GM19025 (cell line): Measurements from ENCODE around the gene THSD7B.
"Not testable (repeated sequence)": the region's sequence is repeated elsewhere in the genome, so short reads cannot be mapped to it uniquely, and the experiment has no call there.

Experiments
- ATAC-seq: cut with Tn5 transposase; IDR thresholded peaks from one replicate; pipeline ENCODE4 v1.9.1; 2021; ENCODE audit warnings: mild to moderate bottlenecking, low read depth, moderate library complexity; ENCODE audit not compliant: unreplicated experiment

Gene THSD7B, protein sequence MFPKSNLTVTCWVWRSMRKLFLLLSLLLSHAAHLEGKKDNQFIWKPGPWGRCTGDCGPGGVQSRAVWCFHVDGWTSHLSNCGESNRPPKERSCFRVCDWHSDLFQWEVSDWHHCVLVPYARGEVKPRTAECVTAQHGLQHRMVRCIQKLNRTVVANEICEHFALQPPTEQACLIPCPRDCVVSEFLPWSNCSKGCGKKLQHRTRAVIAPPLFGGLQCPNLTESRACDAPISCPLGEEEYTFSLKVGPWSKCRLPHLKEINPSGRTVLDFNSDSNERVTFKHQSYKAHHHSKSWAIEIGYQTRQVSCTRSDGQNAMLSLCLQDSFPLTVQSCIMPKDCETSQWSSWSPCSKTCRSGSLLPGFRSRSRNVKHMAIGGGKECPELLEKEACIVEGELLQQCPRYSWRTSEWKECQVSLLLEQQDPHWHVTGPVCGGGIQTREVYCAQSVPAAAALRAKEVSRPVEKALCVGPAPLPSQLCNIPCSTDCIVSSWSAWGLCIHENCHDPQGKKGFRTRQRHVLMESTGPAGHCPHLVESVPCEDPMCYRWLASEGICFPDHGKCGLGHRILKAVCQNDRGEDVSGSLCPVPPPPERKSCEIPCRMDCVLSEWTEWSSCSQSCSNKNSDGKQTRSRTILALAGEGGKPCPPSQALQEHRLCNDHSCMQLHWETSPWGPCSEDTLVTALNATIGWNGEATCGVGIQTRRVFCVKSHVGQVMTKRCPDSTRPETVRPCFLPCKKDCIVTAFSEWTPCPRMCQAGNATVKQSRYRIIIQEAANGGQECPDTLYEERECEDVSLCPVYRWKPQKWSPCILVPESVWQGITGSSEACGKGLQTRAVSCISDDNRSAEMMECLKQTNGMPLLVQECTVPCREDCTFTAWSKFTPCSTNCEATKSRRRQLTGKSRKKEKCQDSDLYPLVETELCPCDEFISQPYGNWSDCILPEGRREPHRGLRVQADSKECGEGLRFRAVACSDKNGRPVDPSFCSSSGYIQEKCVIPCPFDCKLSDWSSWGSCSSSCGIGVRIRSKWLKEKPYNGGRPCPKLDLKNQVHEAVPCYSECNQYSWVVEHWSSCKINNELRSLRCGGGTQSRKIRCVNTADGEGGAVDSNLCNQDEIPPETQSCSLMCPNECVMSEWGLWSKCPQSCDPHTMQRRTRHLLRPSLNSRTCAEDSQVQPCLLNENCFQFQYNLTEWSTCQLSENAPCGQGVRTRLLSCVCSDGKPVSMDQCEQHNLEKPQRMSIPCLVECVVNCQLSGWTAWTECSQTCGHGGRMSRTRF (N-terminal part only)

DNA sequence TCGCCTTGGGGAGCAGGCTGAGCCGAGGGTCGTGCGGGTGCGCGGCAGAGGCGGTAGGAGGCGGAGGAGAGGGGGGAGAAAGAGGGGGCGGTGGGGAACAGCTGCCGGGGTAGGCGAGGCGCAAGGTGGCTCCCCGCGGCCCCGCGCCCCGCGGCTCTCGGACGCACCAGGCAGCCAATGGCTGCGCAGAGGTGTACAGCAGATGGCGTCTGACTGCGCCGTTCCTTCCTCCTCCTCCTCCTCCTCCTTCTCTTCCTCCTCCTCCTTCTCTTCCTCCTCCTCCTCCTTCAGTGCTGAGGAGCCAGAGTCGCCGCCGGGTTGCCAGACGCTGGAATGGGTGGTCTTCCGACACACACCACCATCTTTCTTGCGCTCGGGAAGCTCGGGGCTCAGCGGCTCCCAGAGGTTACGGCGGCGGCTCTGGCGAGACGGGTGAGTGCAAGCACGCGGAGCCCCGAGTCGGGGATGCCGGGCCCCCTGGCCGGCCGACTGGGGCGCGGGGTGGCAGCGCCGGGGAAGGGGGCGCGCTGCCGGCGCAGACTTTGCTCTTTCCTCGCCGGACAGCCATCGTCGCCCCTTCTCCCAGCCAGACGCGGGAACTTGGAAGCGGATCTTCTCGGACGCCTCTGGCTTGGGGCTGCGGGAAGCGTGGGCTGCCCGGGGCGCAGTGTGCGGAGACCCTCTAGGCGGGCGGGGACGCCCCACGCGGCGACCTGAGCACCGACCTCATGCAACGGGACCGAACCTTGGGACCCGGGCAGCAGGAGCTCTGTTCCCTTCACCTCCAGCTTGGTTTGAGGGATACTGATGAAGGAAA is at the start of gene THSD7B:
Gene THSD7B (plus strand): TSS at position 290 of the 817 bp plus-strand sequence. CDS start 116,634 bp downstream, outside the sequence.
- no peak for ATAC-seq

DNA sequence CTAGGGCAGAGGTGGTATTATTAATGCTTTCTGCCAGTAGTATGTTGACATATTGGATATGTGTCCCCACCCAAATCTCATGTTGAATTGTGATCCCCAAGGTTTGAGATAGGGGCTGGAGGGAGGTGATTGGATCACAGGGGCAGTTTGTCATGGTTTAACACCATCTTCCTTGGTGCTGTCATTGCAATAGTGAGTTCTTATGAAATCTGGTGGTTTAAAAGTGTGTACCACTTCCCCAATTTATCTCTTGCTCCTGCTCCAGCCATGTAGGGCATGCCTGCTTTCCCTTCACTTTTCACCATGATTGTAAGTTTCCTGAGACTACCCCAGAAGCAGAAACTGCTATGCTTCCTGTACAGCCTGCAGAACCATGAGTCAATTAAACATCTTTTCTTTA is 47.1 kb upstream of the THSD7B start:
- ATAC-seq = no peak

DNA sequence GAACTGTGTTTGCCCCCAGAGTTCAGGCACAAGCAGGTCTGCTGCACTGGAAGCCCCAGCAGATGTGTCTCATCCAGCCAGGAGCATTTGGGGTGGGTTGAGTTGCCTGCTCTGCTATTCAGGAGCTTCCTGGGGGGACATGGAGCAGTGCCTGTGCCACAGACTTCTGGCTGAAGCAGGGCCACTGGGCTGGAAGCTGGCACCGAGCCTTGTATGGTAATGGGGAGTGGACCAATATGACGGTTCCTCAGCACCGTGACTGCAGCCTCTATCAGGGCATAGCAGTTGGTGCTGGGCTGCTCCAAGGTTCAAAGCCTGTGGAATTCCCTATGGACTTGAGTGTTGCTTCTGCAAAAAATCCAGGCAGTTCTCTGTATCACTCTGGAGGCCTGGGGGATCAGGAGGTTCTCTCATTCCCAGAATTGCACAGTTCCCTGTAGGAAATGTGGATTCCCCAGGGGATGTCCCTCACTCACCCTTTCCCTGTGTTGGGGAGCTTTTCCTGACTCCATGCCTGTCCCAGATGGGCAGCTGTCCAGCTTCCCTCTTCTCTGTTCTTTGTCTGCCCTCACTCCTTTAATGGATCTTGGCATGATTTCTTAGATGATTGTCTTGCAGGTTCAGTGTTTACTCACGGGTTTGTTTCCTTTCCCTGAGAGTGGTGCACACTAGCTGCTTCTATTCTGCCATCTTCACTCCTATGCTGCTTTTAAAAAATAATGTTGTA is 37.2 kb upstream of the THSD7B start:
- ATAC-seq = no peak

DNA sequence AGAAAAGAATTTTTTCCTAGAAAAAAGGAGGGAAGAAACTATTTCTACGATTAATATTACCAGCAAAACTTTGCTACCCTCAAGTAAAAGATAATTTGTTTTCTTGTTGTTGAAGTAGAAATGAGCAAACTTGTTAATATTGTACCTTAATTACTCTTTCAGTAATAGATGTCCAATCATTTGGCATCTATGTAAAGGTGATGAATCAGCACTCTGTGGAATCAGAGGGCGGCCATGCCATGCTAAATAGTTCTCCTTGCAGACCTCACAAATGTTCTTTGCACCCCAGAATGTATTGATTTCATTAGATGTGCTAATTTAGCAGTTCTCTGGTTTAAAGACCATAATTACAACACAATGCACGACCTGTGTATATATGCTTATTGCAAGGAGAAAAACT is 29.1 kb upstream of the THSD7B start:
- no peak for ATAC-seq

DNA sequence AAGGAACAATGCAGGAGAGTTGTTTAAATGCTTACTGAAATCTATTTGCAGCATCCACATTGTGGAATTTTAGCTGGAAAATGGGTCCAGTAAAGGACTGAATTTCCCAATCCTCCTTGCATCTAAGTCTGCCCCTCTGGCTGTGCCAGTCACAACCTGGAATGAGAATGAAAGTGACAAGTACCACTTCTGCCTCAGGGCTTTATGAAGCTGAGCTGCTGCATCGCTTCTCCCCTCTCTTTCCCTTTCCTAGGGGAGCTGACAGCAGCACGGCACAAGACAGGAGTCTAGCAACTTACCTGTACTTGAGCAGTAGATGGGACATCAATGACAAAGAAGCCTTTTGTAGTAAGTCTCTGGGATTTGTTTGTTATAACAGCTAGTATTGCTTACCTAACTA is 27.3 kb upstream of the THSD7B start:
- no peak for ATAC-seq

DNA sequence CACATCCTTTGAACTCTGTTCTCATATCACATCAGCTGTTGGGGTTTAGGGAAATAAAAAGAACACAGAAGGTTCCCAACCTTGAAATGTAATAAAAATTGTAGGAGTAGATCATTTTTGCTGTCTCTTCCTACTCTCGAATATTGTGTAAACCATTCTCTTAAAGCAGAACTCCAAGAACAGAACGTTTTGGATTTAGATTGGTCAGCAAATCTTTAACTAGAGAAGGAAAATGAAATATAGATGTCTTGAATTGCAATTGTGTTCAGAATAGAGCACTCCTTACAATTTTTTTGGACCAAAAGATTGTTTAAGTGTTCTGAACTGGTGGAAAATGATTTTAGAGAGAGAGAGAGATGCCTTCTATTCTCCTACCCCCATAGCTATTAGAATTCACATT is 23.9 kb upstream of the THSD7B start:
- no peak for ATAC-seq

DNA sequence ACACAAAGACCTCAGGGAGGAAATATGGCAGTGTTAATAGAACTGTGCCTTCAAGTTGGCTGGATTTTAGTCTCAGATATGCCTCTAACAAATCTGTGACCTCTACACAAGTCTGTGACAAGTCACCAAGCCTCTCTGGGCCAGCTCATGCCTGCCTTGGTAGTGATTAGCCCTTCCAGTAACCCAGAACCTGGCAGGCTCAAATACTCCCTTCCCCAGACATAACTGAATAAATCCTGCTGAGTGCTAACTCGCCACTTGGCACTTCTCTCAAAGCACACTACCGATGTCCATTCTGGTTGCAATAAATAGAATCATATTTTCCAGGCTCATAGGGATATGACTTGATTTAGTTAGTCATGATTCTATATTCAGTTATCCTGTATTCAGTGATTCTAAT is 15.3 kb upstream of the THSD7B start:
- no peak for ATAC-seq

DNA sequence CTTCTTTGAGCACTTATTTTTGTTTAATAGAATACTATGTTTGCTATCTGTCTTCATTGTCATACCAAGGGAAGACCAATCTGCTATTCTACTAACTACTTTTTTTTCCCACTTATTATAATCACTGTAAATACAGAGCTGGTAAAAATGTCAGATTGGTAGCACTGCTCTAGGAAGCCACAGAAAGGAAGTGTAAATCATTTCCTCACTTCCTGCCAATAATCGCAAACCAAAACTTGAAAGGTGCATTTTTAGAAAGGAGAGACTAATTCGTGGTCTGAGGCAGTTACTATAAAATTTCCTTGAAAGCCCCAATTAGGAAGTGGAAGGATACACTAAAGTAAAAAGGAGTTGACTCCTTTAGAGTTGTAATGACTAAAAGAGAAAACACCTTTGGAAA is 13.9 kb upstream of the THSD7B start:
- ATAC-seq = no peak

DNA sequence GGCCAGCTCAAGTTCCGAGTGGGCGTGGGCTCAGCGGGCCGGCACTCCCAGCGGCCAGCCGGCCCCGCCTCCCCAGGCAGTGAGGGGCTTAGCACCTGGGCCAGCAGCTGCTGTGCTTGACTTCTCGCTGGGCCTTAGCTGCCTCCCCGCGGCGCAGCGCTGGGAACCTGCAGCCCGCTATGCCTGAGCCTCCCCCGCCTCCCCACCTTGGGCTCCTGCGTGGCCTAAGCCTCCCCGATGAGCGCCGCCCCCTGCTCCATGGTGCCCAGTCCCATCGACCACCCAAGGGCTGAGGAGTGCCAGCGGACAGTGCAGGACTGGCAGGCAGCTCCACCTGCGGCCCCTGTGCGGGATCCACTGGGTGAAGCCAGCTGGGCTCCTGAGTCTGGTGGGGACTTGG is 6.8 kb upstream of the THSD7B start:
- not testable (repeated sequence) for ATAC-seq

DNA sequence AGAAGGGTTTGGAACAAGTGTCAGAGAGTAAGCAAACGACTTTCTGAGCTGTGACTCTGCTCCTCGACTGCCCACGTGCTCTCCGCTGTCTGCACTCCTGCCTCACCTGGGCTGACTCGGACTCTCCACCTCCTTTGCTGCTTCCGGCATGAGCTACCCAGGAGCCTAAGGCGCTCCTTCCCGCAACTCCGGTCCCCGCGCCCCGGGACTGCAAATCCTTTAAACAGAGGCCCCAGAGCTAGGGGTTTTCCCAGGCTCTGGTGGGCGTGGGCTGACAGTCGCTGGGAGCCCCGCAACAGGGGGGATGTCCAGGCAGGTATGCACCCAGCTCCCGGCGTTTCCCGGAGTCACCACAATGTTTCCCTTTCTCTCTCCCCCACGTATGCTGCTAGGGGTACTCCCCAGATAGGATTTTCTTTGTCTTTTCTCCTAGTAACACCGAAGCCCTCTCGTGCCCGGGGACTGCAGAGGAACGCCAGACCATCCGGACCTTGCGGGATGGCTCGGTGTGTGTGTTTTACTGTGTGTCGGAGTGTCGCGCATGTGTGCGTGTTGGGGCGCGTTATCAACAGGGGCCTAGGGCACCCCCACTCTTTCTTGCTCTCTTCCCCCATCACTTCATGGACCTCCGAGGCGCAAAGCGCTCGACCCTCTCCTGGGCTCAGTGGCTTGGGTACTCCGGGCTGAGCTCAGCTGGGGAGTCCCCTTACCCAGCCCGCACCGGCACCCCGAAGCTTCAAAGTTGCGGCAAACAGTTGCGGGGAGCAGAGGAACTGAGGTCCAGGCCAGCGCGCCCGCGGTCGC is 691 bp upstream of the THSD7B start:
- no peak for ATAC-seq

DNA sequence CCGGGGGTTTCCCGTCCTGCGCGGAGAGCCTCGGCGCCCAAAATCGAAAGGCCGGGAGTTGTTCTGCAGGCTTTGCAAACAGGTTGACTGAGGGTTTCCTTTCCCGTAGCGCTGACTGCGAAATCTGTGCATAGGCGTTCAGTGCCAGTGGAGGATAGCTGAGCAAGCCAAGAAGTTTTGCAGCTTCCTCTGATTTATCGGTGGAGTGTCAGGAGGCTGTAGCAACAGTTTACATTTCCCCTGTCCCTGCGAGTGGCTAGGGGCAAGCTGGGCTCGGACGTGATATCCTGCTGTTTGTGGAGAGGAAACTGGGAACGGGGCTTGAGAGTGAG is 694 bp downstream of the THSD7B start:
- ATAC-seq = no peak

DNA sequence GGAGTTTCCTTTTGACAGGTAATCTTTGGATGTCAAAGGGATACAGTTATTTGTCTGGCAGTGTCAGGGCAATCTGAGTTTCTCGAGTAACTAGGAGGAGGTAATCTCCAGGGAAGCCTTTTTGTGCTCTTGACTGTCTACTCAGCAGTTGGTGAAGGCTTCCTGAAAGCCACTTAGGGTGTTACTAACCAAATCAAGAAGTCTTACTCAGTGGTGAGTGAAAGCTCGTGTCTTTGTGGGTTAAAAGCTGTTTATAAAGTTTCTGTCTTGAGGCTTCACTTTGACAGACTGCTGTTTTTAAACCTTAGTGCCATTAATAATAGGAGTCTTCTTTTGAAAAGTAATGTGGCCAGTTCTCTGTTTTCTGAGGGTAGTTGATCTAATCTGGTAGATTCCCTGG is 1.7 kb downstream of the THSD7B start:
- no peak for ATAC-seq

DNA sequence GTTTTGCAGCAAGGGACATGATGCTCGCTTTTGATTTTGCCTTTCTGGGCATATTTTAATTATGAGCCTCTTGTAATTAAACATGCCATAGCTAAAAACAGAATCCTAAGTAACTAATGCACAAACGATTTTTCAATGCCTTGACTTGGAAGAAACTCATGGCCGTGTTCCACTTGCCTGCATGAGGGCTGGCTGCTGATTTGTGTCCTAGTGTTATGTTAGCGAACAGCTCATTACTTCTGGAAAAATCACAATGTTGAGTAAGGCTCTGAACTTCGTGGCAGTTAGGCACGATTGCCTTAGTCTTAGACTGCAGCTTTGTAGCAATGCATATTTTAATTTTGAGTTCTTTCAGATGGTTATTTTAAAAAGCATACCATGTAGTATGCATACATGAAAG is 4.5 kb downstream of the THSD7B start:
- no peak for ATAC-seq

DNA sequence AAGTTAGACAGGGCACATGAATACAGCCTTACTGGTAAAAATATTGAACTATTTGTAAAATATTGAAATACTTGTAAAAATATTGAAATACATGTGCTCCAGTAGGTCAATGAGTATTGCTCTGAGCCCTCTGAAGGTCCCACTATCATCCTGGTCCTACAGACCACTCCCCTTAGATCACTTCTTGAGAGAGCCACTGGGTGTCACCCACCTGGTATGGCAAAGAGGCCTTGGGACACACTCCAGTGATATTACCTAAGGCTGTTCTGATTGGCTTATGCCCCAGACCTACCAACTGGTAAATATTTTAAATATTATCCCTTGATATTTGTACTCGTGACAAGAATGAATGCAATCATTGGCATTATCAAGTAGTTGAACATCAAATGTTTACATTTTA is 5.0 kb downstream of the THSD7B start:
- no peak for ATAC-seq

DNA sequence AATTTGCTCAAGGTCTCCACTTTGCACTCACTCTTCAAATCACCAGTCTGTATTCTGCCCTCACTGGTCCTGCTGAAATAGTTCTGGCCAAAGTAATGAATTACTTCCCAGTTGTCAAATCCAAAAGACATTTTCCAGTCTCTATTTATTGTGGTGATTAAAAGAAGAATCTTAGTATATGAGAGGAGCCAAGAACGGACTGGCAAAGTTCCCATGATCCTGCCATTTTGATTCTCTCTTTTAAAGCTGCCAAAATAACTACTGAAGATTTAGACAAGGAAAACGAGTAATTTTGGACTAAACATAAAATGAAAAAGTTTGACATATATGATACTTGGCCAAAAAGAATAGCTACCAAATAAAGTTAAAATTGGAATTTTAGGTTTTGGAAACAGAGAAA is 12.0 kb downstream of the THSD7B start:
- ATAC-seq = no peak

DNA sequence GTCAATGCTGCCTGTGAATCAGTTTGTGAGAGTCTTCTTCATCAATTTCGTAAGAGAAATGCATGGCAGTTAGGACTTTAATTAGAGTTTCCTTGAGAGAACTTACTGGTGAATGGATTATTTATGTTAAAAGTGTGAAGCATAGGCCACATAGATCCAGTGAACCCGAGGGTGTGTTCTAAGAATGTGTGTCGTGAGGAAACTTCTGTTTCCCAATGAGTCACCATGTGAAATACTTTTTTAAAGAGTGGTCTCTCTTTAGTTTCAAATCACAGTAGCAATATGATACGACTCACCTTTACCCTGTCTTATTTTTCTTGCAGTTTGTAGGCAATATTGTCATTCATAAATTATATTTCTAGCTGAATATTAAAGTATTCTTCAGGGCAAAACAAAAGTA is 18.5 kb downstream of the THSD7B start:
- no peak for ATAC-seq

DNA sequence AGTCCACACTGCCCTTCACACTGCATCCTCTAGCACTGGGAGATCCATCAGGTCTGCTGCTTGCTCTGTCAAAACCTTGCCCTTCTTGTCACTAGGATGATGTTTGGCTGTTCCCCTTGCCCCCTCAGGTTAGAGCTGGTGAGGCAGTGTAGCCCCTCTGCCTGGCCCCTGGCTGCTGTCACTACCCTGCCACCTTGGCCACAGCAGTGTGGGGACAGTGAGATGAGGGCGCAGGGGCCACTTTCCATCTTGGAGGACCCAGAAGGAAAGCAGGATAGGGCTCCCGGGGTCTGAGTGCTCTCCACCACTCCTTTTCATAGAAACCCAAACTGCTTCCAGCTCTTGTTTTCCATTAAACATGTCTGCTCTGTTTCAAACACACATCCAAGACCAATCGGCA is 19.9 kb downstream of the THSD7B start:
- no peak for ATAC-seq

DNA sequence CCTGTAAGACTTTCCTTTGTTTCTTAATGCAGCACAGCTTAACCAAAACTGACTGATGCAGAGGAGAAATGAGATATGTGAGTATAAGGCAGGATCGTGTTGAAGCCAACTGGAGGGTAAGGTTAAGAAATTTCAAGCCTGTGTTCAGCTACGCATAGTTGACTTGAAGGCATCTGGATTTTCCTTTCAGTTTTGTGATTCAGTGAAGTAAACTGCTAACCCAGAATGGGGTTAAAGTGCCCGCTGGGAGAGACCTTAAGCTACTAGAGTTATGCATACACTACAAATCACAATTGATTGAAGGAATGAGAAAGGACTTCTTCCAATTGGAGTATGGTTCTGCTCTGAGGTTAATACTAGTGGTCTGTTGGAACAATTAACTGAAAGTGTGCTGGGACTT is 22.6 kb downstream of the THSD7B start:
- no peak for ATAC-seq

DNA sequence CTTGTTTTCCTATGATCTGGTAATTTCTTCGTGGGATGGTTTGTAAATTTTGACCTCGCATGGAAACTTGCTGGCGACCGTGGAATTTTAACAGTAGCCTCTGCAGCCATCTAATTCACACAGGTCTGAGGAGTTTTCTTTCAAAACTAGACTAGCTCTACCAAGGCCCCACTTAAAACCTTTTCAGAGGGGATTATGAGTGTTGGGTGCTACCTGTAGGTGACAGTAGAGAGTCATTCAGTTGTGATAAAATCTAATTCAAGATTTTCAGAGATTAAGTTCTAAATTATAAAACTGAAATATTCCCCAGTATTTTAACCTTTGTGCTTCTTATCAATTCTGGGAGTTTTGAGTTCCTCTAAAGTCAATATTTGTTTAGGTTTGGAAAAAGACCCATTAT is 31.0 kb downstream of the THSD7B start:
- ATAC-seq = no peak
